GM12873 (cell line): ENCODE results near the gene CHCHD4.

Source experiments
- CTCF ChIP-seq: IDR thresholded peaks from 2 replicates; pipeline ENCODE4 v1.5.1; 2012; ENCODE audit warnings: low read depth, mild to moderate bottlenecking, moderate library complexity, low read length, control low read depth; ENCODE audit not compliant: insufficient read depth; ENCODE audit errors: missing control alignments

The CHCHD4 gene

GRCh38 chr3:14082108-14082657, 42.5 kb downstream of the CHCHD4 start:
- no peak for TF ChIP-seq CTCF

- TF ChIP-seq CTCF: no peak
These were observed 47.4 kb downstream of the CHCHD4 start for GRCh38 chr3:14077310-14077709.

GRCh38 chr3:14064910-14065309, 59.8 kb downstream of the CHCHD4 start:
- no peak for TF ChIP-seq CTCF

- no peak for TF ChIP-seq CTCF
These were observed 61.5 kb downstream of the CHCHD4 start for GRCh38 chr3:14063152-14063551.
